ENCODE measurements around the gene ATOX1. TPM values are rescaled to one million over a fixed set of nuclear protein-coding genes. Genes with fewer than 3 reads are reported as not detected.
A peak's percentile ranks its signal among the peaks of the same experiment; 100 is the strongest.

The ATOX1 gene
- total and polyA plus RNA-seq, 11 donors: 52.1 to 149 (median 71.2) TPM

- WGBS, 4 donors: 1 to 3% (median 2%) methylated on average over 18 of the region's 18 CpGs
- intact Hi-C loops (cut with DNase I): loop anchor here in 1 of 10 donors (5.0 kb wide), 1 partner anchor 39 kb away; no protein-coding TSS in a partner anchor
- peaks cover 0 to 22% (median 6%) of the 10 kb centered on the region in 9 donors for H3K36me3 ChIP-seq
- no peak for TF ChIP-seq CTCF (IDR thresholded peaks at IDR 0.05)
- no peak for TF ChIP-seq POLR2A (IDR thresholded peaks at IDR 0.05)
- ATAC-seq: no peak
- H3K27ac ChIP-seq: peak overlapping the region in 11 of 12 donors; percentile 81 to 92 (median 90)
- no peaks in the 10 kb centered on the region for H3K27me3 ChIP-seq
- H3K9me3 ChIP-seq: no peaks in the 10 kb centered on the region
- peak overlapping the region; percentile 56 to 93 (median 76) for H3K4me3 ChIP-seq
- peaks cover 2 to 66% (median 57%) of the 10 kb centered on the region in 12 donors for H3K4me1 ChIP-seq
- DNase-seq: peak in 1 of 5 donors; percentile 38
Measured at GRCh38 chr5:151772846-151773561, 14.6 kb upstream of the ATOX1 start.

DNA sequence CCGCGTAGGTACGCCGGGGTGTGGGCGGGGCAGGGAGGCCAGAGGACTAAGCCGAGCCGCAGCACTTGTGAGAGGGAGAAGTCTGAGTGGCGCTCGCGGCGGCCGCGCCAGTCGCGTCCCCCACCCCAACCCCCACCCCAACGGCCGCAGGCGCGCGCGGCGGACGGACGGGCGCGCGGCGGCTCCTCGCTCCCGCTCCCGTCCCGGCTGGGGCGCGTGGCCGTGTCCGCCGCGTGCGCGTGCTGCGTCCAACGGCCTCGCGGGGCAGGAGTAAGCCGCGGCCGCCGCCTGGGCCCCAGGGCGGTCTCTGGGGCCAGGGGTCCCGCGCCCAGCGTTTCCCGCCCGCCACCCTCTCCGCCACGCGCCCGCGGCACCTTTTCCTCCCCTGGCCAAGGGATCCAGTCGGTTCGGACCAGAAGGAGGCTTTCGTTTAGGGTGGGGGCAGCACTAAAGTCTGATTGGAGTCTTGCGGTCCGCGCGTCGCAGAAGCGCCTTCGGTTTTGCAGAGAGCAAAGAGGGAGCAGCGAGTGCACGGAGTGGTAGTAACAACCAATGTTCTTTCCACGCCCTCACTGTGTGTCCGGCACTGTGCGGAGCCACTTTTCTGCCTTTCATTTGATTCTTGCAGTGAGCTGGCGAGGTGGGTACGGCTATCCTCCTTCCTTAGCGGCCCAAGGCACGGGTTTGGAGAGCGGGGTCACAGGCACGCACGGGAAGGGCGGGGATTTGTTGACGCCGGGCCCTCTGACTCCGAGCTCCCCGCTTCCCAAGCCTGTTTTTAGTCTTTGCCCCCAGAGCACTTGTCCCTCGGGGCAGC, 13.8 kb upstream of the ATOX1 start:
- H3K27me3 ChIP-seq: no peaks in the 10 kb centered on the region
- peak; percentile 37 to 72 (median 49) for DNase-seq
- peaks cover 0 to 14% (median 0%) of the 10 kb centered on the region in 9 donors for H3K36me3 ChIP-seq
- peaks cover 2 to 60% (median 50%) of the 10 kb centered on the region in 12 donors for H3K4me1 ChIP-seq
- H3K27ac ChIP-seq: peak overlapping the region; percentile 20 to 92 (median 90)
- TF ChIP-seq POLR2A (IDR thresholded peaks at IDR 0.05): no peak
- no peak for TF ChIP-seq CTCF (IDR thresholded peaks at IDR 0.05)
- intact Hi-C loops (cut with DNase I): loop anchor here in 1 of 10 donors (5.0 kb wide), 1 partner anchor 40 kb away; no protein-coding TSS in a partner anchor
- peak overlapping the region; percentile 56 to 93 (median 76) for H3K4me3 ChIP-seq
- no peaks in the 10 kb centered on the region for H3K9me3 ChIP-seq
- 0 to 1% (median 0%) methylated on average over 32 to 87 of the region's 87 CpGs for WGBS, 4 donors
- peak in 2 of 4 donors; percentile 14 to 22 for ATAC-seq

- TF ChIP-seq POLR2A (IDR thresholded peaks at IDR 0.05) (peak; percentile 91 to 99), CTCF (IDR thresholded peaks at IDR 0.05) (peak; percentile 53 to 89 (median 67))
- peak within 1 kb of the TSS; percentile 56 to 93 (median 77) for H3K4me3 ChIP-seq
- ATAC-seq (peak; percentile 93 to 97 (median 94)), DNase-seq (peak; percentile 100)
- 0 to 1% (median 0%) methylated on average over 39 to 49 of the region's 49 CpGs for WGBS, 4 donors
- no peaks in the 10 kb centered on the region for H3K9me3 ChIP-seq
- peaks cover 0 to 6% (median 0%) of the 10 kb centered on the region in 9 donors for H3K36me3 ChIP-seq
- intact Hi-C loops (cut with DNase I): loop anchor here in 1 of 10 donors (5.0 kb wide), 1 partner anchor 41 kb away; no protein-coding TSS in a partner anchor
- H3K4me1 ChIP-seq: peaks cover 0 to 52% (median 42%) of the 10 kb centered on the region in 12 donors
- H3K27ac ChIP-seq: peak within 1 kb of the TSS; percentile 96 to 100 (median 98)
- H3K27me3 ChIP-seq: no peaks in the 10 kb centered on the region
Measured at GRCh38 chr5:151771259-151772028, 13.0 kb upstream of the ATOX1 start, which contains the start of gene G3BP1. Gene G3BP1 (plus strand): TSS chr5:151771954. CDS start chr5:151786621, 14,667 bp downstream.

Measured in heart left ventricle (tissue), 16 donors.